ENCODE results near the gene FAM117A. TPM values are rescaled to one million over a fixed set of nuclear protein-coding genes. Genes with fewer than 3 reads are reported as not detected.

FAM117A gene
- total and polyA plus RNA-seq, 4 donors: 8.6 to 20.9 (median 13.4) TPM

DNA sequence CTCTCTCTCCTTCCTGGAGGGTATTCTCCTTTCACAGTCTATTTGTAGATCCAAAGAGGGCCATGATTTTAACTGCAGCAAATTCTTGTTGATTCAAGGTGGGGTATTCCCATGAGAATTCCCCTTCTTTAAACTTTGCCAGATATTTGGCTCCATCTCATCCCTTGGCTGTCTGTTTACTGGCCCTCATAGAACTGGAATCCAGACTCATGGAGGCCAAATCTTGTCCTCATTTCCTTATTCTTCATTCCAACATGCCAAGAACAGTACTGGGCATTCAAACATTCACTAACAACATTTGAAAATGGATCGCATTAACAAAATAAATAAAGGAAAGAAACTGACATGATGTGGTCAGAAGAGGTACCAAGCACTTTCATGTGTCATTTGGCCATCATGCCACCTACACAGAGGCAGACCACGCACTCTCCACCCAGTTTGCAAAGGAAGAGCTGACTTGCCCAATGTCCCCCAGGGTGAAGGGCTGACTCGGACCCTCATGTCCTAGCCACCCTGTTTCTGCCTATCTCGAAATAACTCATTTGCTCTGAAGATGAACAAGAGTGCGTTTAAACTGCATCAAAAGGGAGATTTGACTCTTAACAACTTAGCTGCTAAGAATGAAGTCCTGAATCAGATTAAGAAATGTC lies 33.0 kb downstream of the FAM117A start:
- peak overlapping the region; percentile 22 to 32 for H3K27ac ChIP-seq (ENCODE audit: low read depth in 1 of 2, low read length in 1 of 2)
- no peaks in the 10 kb centered on the region for H3K27me3 ChIP-seq (ENCODE audit: control insufficient read depth in 3 of 3, insufficient read depth in 3 of 3, low read length in 2 of 3)
- no peak for DNase-seq
- no peaks in the 10 kb centered on the region for H3K9me3 ChIP-seq (ENCODE audit: control insufficient read depth in 4 of 4, insufficient read depth in 3 of 4, low read length in 3 of 4)
- H3K4me3 ChIP-seq: no peak overlapping the region
- TF ChIP-seq CTCF (IDR thresholded peaks at IDR 0.05; ENCODE audit: control extremely low read depth, extremely low read depth): no peak
- WGBS, 2 donors: 79 to 83% methylated on average over 5 of the region's 5 CpGs
- H3K4me1 ChIP-seq (ENCODE audit: control insufficient read depth in 5 of 5, insufficient read depth in 5 of 5, low read length in 5 of 5): peaks cover 0 to 15% (median 8%) of the 10 kb centered on the region in 5 donors
- H3K36me3 ChIP-seq (ENCODE audit: control insufficient read depth in 4 of 4, insufficient read depth in 4 of 4, low read length in 4 of 4): peaks cover 0 to 3% (median 0%) of the 10 kb centered on the region in 4 donors
- no peak overlapping the region for H3K9ac ChIP-seq (ENCODE audit: insufficient read depth in 1 of 2, low read length in 2 of 2)
- ATAC-seq (ENCODE audit: insufficient read depth, low FRiP score): no peak

DNA sequence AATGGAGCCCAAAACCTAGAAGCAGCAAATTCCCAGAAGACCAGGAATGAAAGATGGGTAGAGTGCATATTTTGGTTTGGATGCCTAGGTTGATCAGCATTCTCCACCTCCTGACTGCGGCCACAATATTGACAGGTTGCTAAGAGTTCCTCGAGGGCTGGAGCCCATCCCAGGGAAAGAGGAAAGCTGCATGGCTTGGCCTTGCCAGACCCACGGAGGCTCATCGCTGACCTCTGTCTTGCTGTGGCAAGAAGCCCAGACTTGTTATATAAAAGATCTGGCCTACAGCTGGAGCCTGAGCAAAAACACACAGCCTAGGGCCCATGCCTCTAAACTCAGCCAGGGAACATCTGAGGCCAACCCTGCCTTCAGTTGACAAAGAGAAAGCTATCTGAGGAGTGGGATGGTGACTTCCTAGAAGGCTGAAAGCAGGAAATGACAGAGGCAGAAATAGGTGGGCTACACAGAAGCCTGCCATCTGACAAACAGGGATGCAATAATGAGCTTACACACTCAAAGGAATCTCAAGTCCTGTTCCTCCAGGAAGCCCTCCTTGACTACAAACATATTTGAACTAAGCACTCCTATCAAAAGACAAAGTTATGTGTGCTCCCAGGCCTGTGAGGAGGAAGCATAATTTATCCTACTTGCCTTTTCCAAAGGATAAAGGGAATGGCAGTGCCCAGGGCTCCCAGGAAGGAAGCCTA lies 33.7 kb downstream of the FAM117A start:
- Histone ChIP-seq H3K9me3 (ENCODE audit: control insufficient read depth in 4 of 4, insufficient read depth in 3 of 4, low read length in 3 of 4) (peaks cover 0 to 2% (median 0%) of the 10 kb centered on the region in 4 donors), H3K27ac (ENCODE audit: low read depth in 1 of 2, low read length in 1 of 2) (peak overlapping the region; percentile 22 to 43), H3K27me3 (ENCODE audit: control insufficient read depth in 3 of 3, insufficient read depth in 3 of 3, low read length in 2 of 3) (no peaks in the 10 kb centered on the region), H3K4me1 (ENCODE audit: control insufficient read depth in 5 of 5, insufficient read depth in 5 of 5, low read length in 5 of 5) (peaks cover 0 to 15% (median 8%) of the 10 kb centered on the region in 5 donors), H3K4me3 (no peak overlapping the region), H3K36me3 (ENCODE audit: control insufficient read depth in 4 of 4, insufficient read depth in 4 of 4, low read length in 4 of 4) (peaks cover 0 to 3% (median 0%) of the 10 kb centered on the region in 4 donors), H3K9ac (ENCODE audit: insufficient read depth in 1 of 2, low read length in 2 of 2) (no peak overlapping the region)
- TF ChIP-seq CTCF (IDR thresholded peaks at IDR 0.05; ENCODE audit: control extremely low read depth, extremely low read depth): no peak
- WGBS, 2 donors: 33 to 84% methylated on average over 4 of the region's 4 CpGs
- peak; percentile 80 to 91 (median 87) for DNase-seq
- peak; percentile 72 for ATAC-seq (ENCODE audit: insufficient read depth, low FRiP score)

GRCh38 chr17:49729069-49729468 lies 34.9 kb downstream of the FAM117A start:
- Histone ChIP-seq H3K36me3 (ENCODE audit: control insufficient read depth in 4 of 4, insufficient read depth in 4 of 4, low read length in 4 of 4) (peaks cover 0 to 3% (median 0%) of the 10 kb centered on the region in 4 donors), H3K27ac (ENCODE audit: low read depth in 1 of 2, low read length in 1 of 2) (peak overlapping the region in 1 of 2 donors; percentile 17), H3K9ac (ENCODE audit: insufficient read depth in 1 of 2, low read length in 2 of 2) (no peak overlapping the region), H3K27me3 (ENCODE audit: control insufficient read depth in 3 of 3, insufficient read depth in 3 of 3, low read length in 2 of 3) (no peaks in the 10 kb centered on the region), H3K4me3 (no peak overlapping the region), H3K4me1 (ENCODE audit: control insufficient read depth in 5 of 5, insufficient read depth in 5 of 5, low read length in 5 of 5) (peaks cover 0 to 15% (median 11%) of the 10 kb centered on the region in 5 donors), H3K9me3 (ENCODE audit: control insufficient read depth in 4 of 4, insufficient read depth in 3 of 4, low read length in 3 of 4) (peaks cover 0 to 2% (median 0%) of the 10 kb centered on the region in 4 donors)
- no peak for TF ChIP-seq CTCF (IDR thresholded peaks at IDR 0.05; ENCODE audit: control extremely low read depth, extremely low read depth)
- no peak for ATAC-seq (ENCODE audit: insufficient read depth, low FRiP score)
- 92% methylated on average over 3 of the region's 3 CpGs for WGBS, 2 donors
- DNase-seq: no peak

Data from lung (tissue), 12 donors.